ENCODE results near the gene ATP5MC2.

DNA sequence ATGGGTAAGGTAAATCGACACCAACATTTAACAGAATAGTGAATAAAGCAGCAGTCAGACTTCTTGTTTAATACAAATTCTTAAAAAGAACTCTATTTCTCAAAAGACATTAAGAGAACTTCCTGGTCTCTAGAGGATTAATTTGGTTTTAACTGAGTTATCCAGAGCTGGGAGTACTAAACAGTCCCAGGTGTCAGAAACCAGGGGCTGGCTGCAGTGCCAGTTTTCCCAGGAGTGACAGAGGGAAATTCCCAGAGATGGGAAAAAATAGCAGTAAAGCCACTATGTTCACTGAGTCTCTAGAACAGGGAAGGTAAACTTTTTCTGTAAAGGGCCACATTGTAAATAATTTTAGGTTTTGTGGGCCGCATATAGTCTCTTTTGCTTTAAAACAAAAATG is 8.8 kb downstream of the ATP5MC2 start:
- no peak for TF ChIP-seq POLR2A (IDR thresholded peaks at IDR 0.05; ENCODE audit: borderline replicate concordance, extremely low read depth, insufficient read depth, insufficient read length)
- no peak for TF ChIP-seq CTCF (IDR thresholded peaks at IDR 0.05 in 2 of 3, conservative IDR thresholded peaks at IDR 0.05 in 1 of 3; ENCODE audit: borderline replicate concordance in 1 of 3, insufficient read depth in 1 of 3, low read depth in 2 of 3, low read length in 2 of 3)
- no peak for TF ChIP-seq POLR2AphosphoS5 (IDR thresholded peaks at IDR 0.05; ENCODE audit: low read depth, low read length)
- no peak for TF ChIP-seq EZH2phosphoT487 (IDR thresholded peaks at IDR 0.05; ENCODE audit: borderline replicate concordance)
- no peak for TF ChIP-seq FOSL1 (IDR thresholded peaks at IDR 0.05; ENCODE audit: low read depth)

Data from HCT116 (cell line).